Pancreas (tissue), 10 donors: Measurements from ENCODE around the gene ZNF530. TPM values are rescaled to one million over a fixed set of nuclear protein-coding genes. Genes with fewer than 3 reads are reported as not detected.

ENCODE experiments used
- ATAC-seq, 4 donors: fragments of 200-7000 bp; cut with Tn5 transposase; one replicate each; pipeline versions ENCODE4 v1.8.0 to v1.9.1; 2020; ENCODE audit warnings: mild to moderate bottlenecking in 4 of 4, moderate library complexity in 4 of 4
- DNase-seq, 6 donors: peaks; one replicate each; pipeline ENCODE4 v3.0.0-alpha.2; 2020
- FAIRE-seq: peaks from 2 replicates; lab custom pipeline; 2012; peaks lifted over from hg19 to GRCh38; lab: Jason Lieb, UNC
- H3K27ac ChIP-seq, 4 donors: fragments of 200-600 bp; sonication (generic); 1 replicate in 3 of 4; 2 replicates in 1 of 4; pipeline versions ENCODE4 v1.5.0 to v1.8.0; 2020
- H3K27me3 ChIP-seq, 4 donors: fragments of 200-600 bp; one replicate each; pipeline ENCODE4 v1.8.0; 2021
- H3K36me3 ChIP-seq, 3 donors: fragments of 200-600 bp; sonication (generic) in 1 of 3; one replicate each; pipeline versions ENCODE4 v1.5.0 to v1.8.0; 2020 to 2021
- H3K4me1 ChIP-seq, 3 donors: fragments of 200-600 bp; one replicate each; pipeline ENCODE4 v1.8.0; 2021
- H3K4me3 ChIP-seq, 4 donors: fragments of 200-600 bp; sonication (generic) in 2 of 4; one replicate each; pipeline versions ENCODE4 v1.5.0 to v1.8.0; 2020 to 2021
- H3K9me3 ChIP-seq, 4 donors: fragments of 200-600 bp; one replicate each; pipeline ENCODE4 v1.8.0; 2021
- WGBS, 2 donors: extraction: QIAGEN DNeasy Blood & Tissue Kit; methylation state at CpG; one replicate each; pipeline ENCODE4 v1.1.7; 2013; 5-methylcytosine and 5-hydroxymethylcytosine counted together
- intact Hi-C, 3 donors: fragments of 100-400 bp; cut with DNase I; formaldehyde crosslinking; loops; one replicate each; pipeline versions ENCODE4 v1.11.1 to v1.14.2; 2022
- polyA plus RNA-seq, 2 donors: library from polyadenylated mRNA; stranded (reverse); fragments of 200-250 nt; gene quantifications; one replicate each; pipeline ENCODE4 v1.2.3, GENCODE V29; 2013
- total RNA-seq, 6 donors: library from RNA; stranded (reverse); fragmentation: NEBNext Ultra II Directional in 4 of 6; extraction: Animal tissue kit (Norgen Biotek cat#: 25700) in 4 of 6; gene quantifications; one replicate each; pipeline versions ENCODE4 v1.2.1 to v1.2.4, GENCODE V29; 2021 to 2023
- TF ChIP-seq, protein P1 (sequence below), 4 donors: fragments of 200-600 bp; sonication (generic) in 3 of 4; IDR thresholded peaks; one replicate each; pipeline versions ENCODE4 v1.5.0 to v1.8.0; 2021; ENCODE audit warnings: antibody characterized with exemption in 4 of 4
- donor health status: healthy with polysubstance abuse.
- donor health status: DM: no; HTN: no; CAD: no; lungs with moderate emphysema.
- donor health status: DM: no; HTN: no; CAD: no.
- donor health status: control.
- donor health status: control.
- donor health status: Bipolar disorder and iron deficiency.
- donor health status: DM: yes; HTN: yes; CAD: no.
- donor health status: DM: no; HTN: no; CAD: no.
- donor health status: DM: no; HTN: no; CAD: no.
- donor health status: DM: yes; HTN: yes; CAD: no.

The ZNF530 gene
- total and polyA plus RNA-seq, 8 donors: 0.76 to 2.3 (median 1.1) TPM

DNA sequence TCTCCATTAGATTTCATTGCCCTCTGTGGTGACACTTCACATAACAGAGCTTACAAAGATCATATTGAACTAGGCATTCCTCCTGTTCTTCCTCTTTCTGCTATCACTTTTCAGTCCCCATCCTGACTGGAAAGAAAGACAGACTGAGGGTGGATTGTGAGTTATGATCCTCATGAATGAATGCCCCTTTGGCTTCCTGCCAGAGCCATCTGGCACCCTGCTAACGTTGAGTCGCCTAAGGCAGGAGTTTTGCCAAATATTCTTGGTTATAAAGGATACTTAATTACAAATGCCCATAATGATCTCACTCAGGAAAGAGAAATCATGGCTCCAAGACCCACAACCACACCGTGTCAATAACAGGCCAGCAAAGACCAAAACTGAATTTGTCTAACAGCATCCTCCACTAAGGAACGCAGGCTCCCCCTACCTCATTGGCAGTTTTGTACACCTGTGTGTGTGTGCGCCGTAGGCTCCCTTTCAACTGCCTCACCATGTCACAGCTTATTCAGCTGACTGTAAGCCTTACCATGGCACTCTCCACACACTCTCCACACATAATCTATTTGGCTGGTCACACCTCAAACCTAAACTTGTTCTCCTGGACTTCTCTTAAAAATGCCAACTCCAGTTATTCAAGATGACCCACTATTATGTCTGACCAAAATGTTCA is 48.8 kb downstream of the ZNF530 start:
- WGBS, 2 donors: 48 to 50% methylated on average over 6 of the region's 6 CpGs
- FAIRE-seq (no peak), DNase-seq (no peak)

GRCh38 chr19:57651654-57651996 is 51.9 kb downstream of the ZNF530 start:
- Histone ChIP-seq H3K4me3 (no peak overlapping the region), H3K27ac (no peak overlapping the region), H3K36me3 (no peaks in the 10 kb centered on the region), H3K27me3 (no peaks in the 10 kb centered on the region), H3K4me1 (no peaks in the 10 kb centered on the region), H3K9me3 (no peaks in the 10 kb centered on the region)
- DNase-seq (no peak), FAIRE-seq (no peak), ATAC-seq (no peak)
- TF ChIP-seq, protein P1, sequence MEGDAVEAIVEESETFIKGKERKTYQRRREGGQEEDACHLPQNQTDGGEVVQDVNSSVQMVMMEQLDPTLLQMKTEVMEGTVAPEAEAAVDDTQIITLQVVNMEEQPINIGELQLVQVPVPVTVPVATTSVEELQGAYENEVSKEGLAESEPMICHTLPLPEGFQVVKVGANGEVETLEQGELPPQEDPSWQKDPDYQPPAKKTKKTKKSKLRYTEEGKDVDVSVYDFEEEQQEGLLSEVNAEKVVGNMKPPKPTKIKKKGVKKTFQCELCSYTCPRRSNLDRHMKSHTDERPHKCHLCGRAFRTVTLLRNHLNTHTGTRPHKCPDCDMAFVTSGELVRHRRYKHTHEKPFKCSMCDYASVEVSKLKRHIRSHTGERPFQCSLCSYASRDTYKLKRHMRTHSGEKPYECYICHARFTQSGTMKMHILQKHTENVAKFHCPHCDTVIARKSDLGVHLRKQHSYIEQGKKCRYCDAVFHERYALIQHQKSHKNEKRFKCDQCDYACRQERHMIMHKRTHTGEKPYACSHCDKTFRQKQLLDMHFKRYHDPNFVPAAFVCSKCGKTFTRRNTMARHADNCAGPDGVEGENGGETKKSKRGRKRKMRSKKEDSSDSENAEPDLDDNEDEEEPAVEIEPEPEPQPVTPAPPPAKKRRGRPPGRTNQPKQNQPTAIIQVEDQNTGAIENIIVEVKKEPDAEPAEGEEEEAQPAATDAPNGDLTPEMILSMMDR (IDR thresholded peaks at IDR 0.05): no peak
- intact Hi-C loops: no loop called here
- WGBS, 2 donors: 20 to 27% methylated on average over 6 of the region's 6 CpGs

More for the DNA sequence above, 48.8 kb downstream of the ZNF530 start:
- no peak for ATAC-seq
- no peaks in the 10 kb centered on the region for H3K9me3 ChIP-seq
- no peak overlapping the region for H3K4me3 ChIP-seq
- no peak overlapping the region for H3K27ac ChIP-seq
- H3K36me3 ChIP-seq: no peaks in the 10 kb centered on the region
- intact Hi-C loops: no loop called here
- TF ChIP-seq, protein P1 (IDR thresholded peaks at IDR 0.05): no peak
- H3K27me3 ChIP-seq: no peaks in the 10 kb centered on the region
- H3K4me1 ChIP-seq: no peaks in the 10 kb centered on the region

- Histone ChIP-seq H3K9me3 (no peaks in the 10 kb centered on the region), H3K4me3 (no peak overlapping the region), H3K27me3 (no peaks in the 10 kb centered on the region), H3K27ac (no peak overlapping the region), H3K36me3 (no peaks in the 10 kb centered on the region), H3K4me1 (no peaks in the 10 kb centered on the region)
- DNase-seq (no peak), FAIRE-seq (no peak), ATAC-seq (no peak)
- TF ChIP-seq, protein P1 (IDR thresholded peaks at IDR 0.05): no peak
- WGBS, 2 donors: 56 to 83% methylated on average over 2 of the region's 2 CpGs
- intact Hi-C loops: no loop called here
Observed at GRCh38 chr19:57653689-57654088, 54.0 kb downstream of the ZNF530 start.

- DNase-seq (no peak), FAIRE-seq (no peak), ATAC-seq (peak in 1 of 4 donors; percentile 53)
- H3K27ac ChIP-seq: no peak overlapping the region
- 76 to 84% methylated on average over 1 of the region's 1 CpG for WGBS, 2 donors
- H3K27me3 ChIP-seq: no peaks in the 10 kb centered on the region
- H3K36me3 ChIP-seq: no peaks in the 10 kb centered on the region
- no peaks in the 10 kb centered on the region for H3K4me1 ChIP-seq
- H3K9me3 ChIP-seq: no peaks in the 10 kb centered on the region
- intact Hi-C loops: no loop called here
- TF ChIP-seq, protein P1 (IDR thresholded peaks at IDR 0.05): no peak
- no peak overlapping the region for H3K4me3 ChIP-seq
Observed at GRCh38 chr19:57655443-57655842, 55.8 kb downstream of the ZNF530 start.

- 45 to 79% methylated on average over 1 of the region's 1 CpG for WGBS, 2 donors
- Histone ChIP-seq H3K4me3 (no peak overlapping the region), H3K27me3 (no peaks in the 10 kb centered on the region), H3K4me1 (no peaks in the 10 kb centered on the region), H3K9me3 (no peaks in the 10 kb centered on the region), H3K36me3 (no peaks in the 10 kb centered on the region), H3K27ac (no peak overlapping the region)
- DNase-seq (no peak), ATAC-seq (no peak), FAIRE-seq (no peak)
- intact Hi-C loops: no loop called here
- TF ChIP-seq, protein P1 (IDR thresholded peaks at IDR 0.05): no peak
Observed at GRCh38 chr19:57656346-57656745, 56.7 kb downstream of the ZNF530 start.
